CD4-positive, alpha-beta T cell (primary cell): ENCODE measurements around the gene ABR. TPM values are rescaled to one million over a fixed set of nuclear protein-coding genes. Genes with fewer than 3 reads are reported as not detected.

Source experiments
- ATAC-seq: fragments of 200-7000 bp; cut with Tn5 transposase; one replicate; pipeline ENCODE4 v1.10.0; 2022; ENCODE audit warnings: mild to moderate bottlenecking; ENCODE audit not compliant: poor library complexity
- CTCF ChIA-PET: fragments of 350-600 bp; sonication (Branson Sonifier 250); formaldehyde crosslinking; loops from one replicate; lab custom pipeline; 2021; ENCODE audit warnings: antibody characterized with exemption, inconsistent platforms; lab: Charles Lee
- POLR2A ChIA-PET: fragments of 350-600 bp; sonication (Branson Sonifier 250); formaldehyde crosslinking; loops from one replicate; lab custom pipeline; 2021; ENCODE audit warnings: antibody characterized with exemption, inconsistent platforms; lab: Charles Lee
- DNase-seq, 14 experiments: peaks; one replicate each; pipeline ENCODE4 v3.0.0-alpha.2; 2013 to 2020; ENCODE audit warnings: mixed read lengths in 2 of 14
- H3K27ac ChIP-seq, 2 donors: one replicate each; pipeline versions ENCODE4 v1.5.1 to v1.7.0; 2013; ENCODE audit warnings: low read length in 2 of 2, low read depth in 1 of 2, mild to moderate bottlenecking in 1 of 2
- H3K27me3 ChIP-seq, 2 experiments: 1 replicate in 1 of 2; 2 replicates in 1 of 2; pipeline versions ENCODE4 v1.6.1 to v1.7.0; 2013; ENCODE audit warnings: low read length in 2 of 2, control low read depth in 1 of 2, mild to moderate bottlenecking in 1 of 2, moderate library complexity in 1 of 2; ENCODE audit not compliant: insufficient read depth in 2 of 2, control insufficient read depth in 1 of 2
- H3K36me3 ChIP-seq: one replicate; pipeline ENCODE4 v1.6.1; 2013; ENCODE audit warnings: low read length, control low read depth; ENCODE audit not compliant: insufficient read depth
- H3K4me1 ChIP-seq: one replicate; pipeline ENCODE4 v1.6.1; 2013; ENCODE audit warnings: low read length, control low read depth; ENCODE audit not compliant: insufficient read depth
- H3K4me3 ChIP-seq: one replicate; pipeline ENCODE4 v1.5.1; 2013; ENCODE audit warnings: mild to moderate bottlenecking, low read length, moderate library complexity
- H3K9me3 ChIP-seq, 2 experiments: 1 replicate in 1 of 2; 2 replicates in 1 of 2; pipeline versions ENCODE4 v1.6.1 to v1.7.0; 2013; ENCODE audit warnings: low read length in 2 of 2, mild to moderate bottlenecking in 2 of 2, control low read depth in 1 of 2, moderate library complexity in 1 of 2; ENCODE audit not compliant: control insufficient read depth in 1 of 2, insufficient read depth in 1 of 2
- H3K27ac Mint-ChIP-seq: one replicate; pipeline ENCODE4 v1.8.0; 2020; ENCODE audit warnings: mixed read lengths
- H3K27me3 Mint-ChIP-seq: one replicate; pipeline ENCODE4 v1.8.0; 2021; ENCODE audit warnings: mixed read lengths
- H3K36me3 Mint-ChIP-seq: one replicate; pipeline ENCODE4 v1.8.0; 2021; ENCODE audit warnings: low read depth, mixed read lengths
- H3K4me1 Mint-ChIP-seq: one replicate; pipeline ENCODE4 v1.8.0; 2021; ENCODE audit warnings: low read depth, mixed read lengths
- H3K4me3 Mint-ChIP-seq: one replicate; pipeline ENCODE4 v1.8.0; 2020; ENCODE audit warnings: mild to moderate bottlenecking, mixed read lengths
- H3K9me3 Mint-ChIP-seq: one replicate; pipeline ENCODE4 v1.8.0; 2020; ENCODE audit warnings: mixed read lengths
- CTCF ChIP-seq: fragments of 200-600 bp; IDR thresholded peaks from one replicate; pipeline ENCODE4 v1.8.0; 2022; ENCODE audit warnings: antibody characterized with exemption, mild to moderate bottlenecking
- intact Hi-C, 2 experiments: fragments of 100-400 bp; cut with DNase I in 1 of 2; cut with micrococcal nuclease in 1 of 2; formaldehyde crosslinking; loops; one replicate each; pipeline versions ENCODE4 v1.15.1 to v1.9.0; 2023 to 2025; cut with DNase I, micrococcal nuclease
- total RNA-seq, 174 experiments: library from RNA in 2 of 174; stranded (reverse) in 2 of 174; gene quantifications; one replicate each; pipeline ENCODE4 v1.2.3 and lab custom pipeline; 2021 to 2026

ABR gene
- total RNA-seq, 2 experiments from 2014 or later, result 72.4 to 74.8 TPM

- Mint-ChIP-seq H3K27ac (no peak overlapping the region), H3K27me3 (no peaks in the 10 kb centered on the region), H3K36me3 (no peaks in the 10 kb centered on the region), H3K4me3 (no peak overlapping the region), H3K9me3 (no peaks in the 10 kb centered on the region), H3K4me1 (peaks cover 12% of the 10 kb centered on the region)
- H3K27ac ChIP-seq, result no peak overlapping the region
- H3K36me3 ChIP-seq, result no peaks in the 10 kb centered on the region
- CTCF ChIA-PET, result interaction anchor here (0.7 to 1.4 kb wide), 2 partner anchors 13 to 613 kb away, joined by 3 to 4 read pairs; partner anchors contain the start of gene TIMM22
- H3K9me3 ChIP-seq, result no peaks in the 10 kb centered on the region
- H3K4me1 ChIP-seq, result peaks cover 12% of the 10 kb centered on the region
- intact Hi-C loops, result loop anchor here in 1 of 2 experiments (10.0 kb wide), 1 partner anchor 599 kb away; no protein-coding TSS in a partner anchor
- no peak overlapping the region for H3K4me3 ChIP-seq
- TF ChIP-seq CTCF, result no peak
- DNase-seq (no peak), ATAC-seq (no peak)
- POLR2A ChIA-PET, result no interaction called here
- H3K27me3 ChIP-seq, result no peaks in the 10 kb centered on the region
These were observed 195.9 kb downstream of the ABR start for GRCh38 chr17:983921-984320.

DNA sequence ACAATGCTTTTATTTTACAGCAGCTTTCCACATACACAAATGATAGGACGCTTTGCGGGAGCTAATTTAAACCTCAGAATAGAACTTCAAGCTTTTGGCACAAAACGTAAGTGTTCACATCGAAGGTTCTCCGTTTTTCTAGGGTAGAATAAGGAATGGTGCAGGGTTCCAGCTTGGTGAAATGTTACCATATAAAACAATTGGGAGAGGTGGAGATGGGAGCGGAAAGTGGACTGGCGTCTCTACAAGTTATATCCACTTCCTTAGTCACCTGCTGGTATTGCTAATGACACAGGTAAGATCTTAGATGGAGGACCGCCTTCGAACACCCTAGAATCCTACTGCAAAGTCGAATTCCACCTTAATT is 198.5 kb downstream of the ABR start:
- peaks cover 22% of the 10 kb centered on the region for H3K27me3 Mint-ChIP-seq
- no peaks in the 10 kb centered on the region for H3K36me3 Mint-ChIP-seq
- intact Hi-C loops, result loop anchor here (1.0 to 10.0 kb wide), 7 partner anchors 15 to 836 kb away; no protein-coding TSS in a partner anchor
- H3K4me3 ChIP-seq, result no peak overlapping the region
- ChIA-PET CTCF (interaction anchor here (0.9 to 3.4 kb wide), 12 partner anchors 15 to 832 kb away, joined by 3 to 53 read pairs (median 8); partner anchors contain the start of genes GLOD4, MRM3 and TIMM22), POLR2A (interaction anchor here (0.8 to 4.9 kb wide), 8 partner anchors 16 to 569 kb away, joined by 3 to 44 read pairs (median 8); partner anchors contain the start of genes GEMIN4, GLOD4, MRM3 and TIMM22)
- peaks cover 16 to 26% of the 10 kb centered on the region in 2 experiments for H3K27me3 ChIP-seq
- ATAC-seq (no peak), DNase-seq (no peak)
- H3K4me1 ChIP-seq, result peaks cover 23% of the 10 kb centered on the region
- TF ChIP-seq CTCF, result peak; percentile 35
- peak overlapping the region; percentile 77 for H3K27ac Mint-ChIP-seq
- H3K36me3 ChIP-seq, result no peaks in the 10 kb centered on the region
- peak overlapping the region; percentile 91 for H3K4me3 Mint-ChIP-seq
- H3K27ac ChIP-seq, result no peak overlapping the region
- peaks cover 17% of the 10 kb centered on the region for H3K4me1 Mint-ChIP-seq
- H3K9me3 Mint-ChIP-seq, result no peaks in the 10 kb centered on the region
- H3K9me3 ChIP-seq, result no peaks in the 10 kb centered on the region

DNA sequence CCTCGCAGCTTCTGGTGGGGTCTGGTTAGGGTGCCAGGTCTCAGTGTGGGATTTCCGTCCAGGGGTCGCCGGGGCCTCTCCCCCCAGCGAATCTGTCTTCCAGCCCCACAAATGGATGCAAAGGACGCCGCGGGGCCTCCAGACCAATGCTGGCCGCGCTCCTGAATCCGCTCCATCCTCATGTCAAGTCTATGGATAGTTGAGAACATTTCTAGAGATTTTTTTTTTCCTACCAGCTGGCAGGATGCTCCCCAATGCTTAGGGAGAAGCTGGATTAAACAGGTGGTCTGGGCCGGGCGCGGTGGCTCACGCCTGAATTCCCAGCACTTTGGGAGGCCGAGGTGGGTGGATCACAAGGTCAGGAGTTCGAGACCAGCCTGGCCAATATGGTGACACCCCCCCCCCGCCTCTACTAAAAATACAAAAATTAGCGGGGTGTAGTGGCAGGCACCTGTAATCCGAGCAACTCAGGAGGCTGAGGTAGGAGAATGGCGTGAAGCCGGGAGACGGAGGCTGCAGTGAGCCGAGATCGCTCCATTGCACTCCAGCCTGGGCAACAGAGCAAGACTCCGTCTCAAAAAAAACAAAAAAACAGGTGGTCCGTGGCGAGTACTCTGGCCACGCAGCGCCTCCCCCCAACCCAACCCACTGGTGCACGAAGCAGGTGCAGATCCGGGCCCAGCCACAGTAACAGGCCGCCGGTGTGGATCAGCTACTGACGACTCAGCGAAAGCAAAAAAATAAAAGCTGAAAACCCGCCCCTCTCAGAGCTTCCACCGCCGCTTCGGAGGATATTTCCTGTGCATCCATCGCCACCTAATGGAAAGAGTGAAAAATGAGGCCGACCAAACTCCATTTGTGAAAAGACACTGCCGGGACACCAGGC is 199.1 kb downstream of the ABR start:
- Mint-ChIP-seq H3K36me3 (no peaks in the 10 kb centered on the region), H3K9me3 (no peaks in the 10 kb centered on the region), H3K27ac (peak overlapping the region; percentile 77), H3K27me3 (peaks cover 28% of the 10 kb centered on the region), H3K4me3 (peak overlapping the region; percentile 91), H3K4me1 (peaks cover 17% of the 10 kb centered on the region)
- peak; percentile 88 for ATAC-seq
- H3K9me3 ChIP-seq, result no peaks in the 10 kb centered on the region
- TF ChIP-seq CTCF, result peak; percentile 84
- no peaks in the 10 kb centered on the region for H3K36me3 ChIP-seq
- peaks cover 23% of the 10 kb centered on the region for H3K4me1 ChIP-seq
- ChIA-PET POLR2A (interaction anchor here (0.8 to 4.9 kb wide), 9 partner anchors 16 to 568 kb away, joined by 3 to 44 read pairs (median 7); partner anchors contain the start of genes GEMIN4, GLOD4, MRM3 and TIMM22), CTCF (interaction anchor here (0.9 to 3.4 kb wide), 12 partner anchors 16 to 831 kb away, joined by 3 to 53 read pairs (median 8); partner anchors contain the start of genes GLOD4, MRM3 and TIMM22)
- intact Hi-C loops, result loop anchor here (1.0 to 10.0 kb wide), 7 partner anchors 16 to 836 kb away; no protein-coding TSS in a partner anchor
- peaks cover 16 to 32% of the 10 kb centered on the region in 2 experiments for H3K27me3 ChIP-seq
- peak; percentile 62 to 93 (median 74) for DNase-seq
- H3K4me3 ChIP-seq, result peak overlapping the region; percentile 67
- peak overlapping the region in 1 of 2 donors; percentile 21 for H3K27ac ChIP-seq
